SJCRH30 (cell line): Measurements from ENCODE around the gene IFT43. TPM values are rescaled to one million over a fixed set of nuclear protein-coding genes. Genes with fewer than 3 reads are reported as not detected.
A peak's percentile ranks its signal among the peaks of the same experiment; 100 is the strongest.

Experiments
- DNase-seq, 2 experiments: peaks; one replicate each; pipeline ENCODE4 v3.0.0-alpha.2; 2015 to 2020
- H3K27ac ChIP-seq: fragments of 250-450 bp; sonication (Bioruptor Pico); 2 replicates; pipeline ENCODE4 v1.5.1; 2020; ENCODE audit warnings: mild to moderate bottlenecking, moderate library complexity
- H3K27me3 ChIP-seq: fragments of 250-450 bp; sonication (Bioruptor Pico); 2 replicates; pipeline ENCODE4 v1.5.1; 2020; ENCODE audit warnings: mild to moderate bottlenecking, moderate library complexity
- H3K36me3 ChIP-seq: fragments of 250-450 bp; sonication (Bioruptor Pico); 2 replicates; pipeline ENCODE4 v1.5.1; 2020; ENCODE audit warnings: mild to moderate bottlenecking, moderate library complexity
- H3K4me1 ChIP-seq: fragments of 250-450 bp; sonication (Bioruptor Pico); 2 replicates; pipeline ENCODE4 v1.5.1; 2020; ENCODE audit warnings: mild to moderate bottlenecking, moderate library complexity
- H3K4me3 ChIP-seq: fragments of 250-450 bp; sonication (Bioruptor Pico); 2 replicates; pipeline ENCODE4 v1.5.1; 2020; ENCODE audit warnings: mild to moderate bottlenecking, moderate library complexity
- H3K9me3 ChIP-seq: fragments of 250-450 bp; sonication (Bioruptor Pico); replicated peaks from 2 replicates; pipeline ENCODE4 v1.5.1; 2020; ENCODE audit warnings: mild to moderate bottlenecking, moderate library complexity
- total RNA-seq: library from RNA; depleted of rRNA; stranded (reverse); fragments of >200 nt; shearing (Covaris generic); gene quantifications from 2 replicates; pipeline ENCODE4 v1.2.3, GENCODE V29; 2014

IFT43 gene
- total RNA-seq, 1 experiment from 2014 or later, result 14.4 TPM

GRCh38 chr14:76057914-76058313 is 72.4 kb downstream of the IFT43 start:
- no peaks in the 10 kb centered on the region for H3K27me3 ChIP-seq
- no peak for DNase-seq
- H3K4me3 ChIP-seq, result no peak overlapping the region
- H3K9me3 ChIP-seq, result no peaks in the 10 kb centered on the region
- no peaks in the 10 kb centered on the region for H3K36me3 ChIP-seq
- H3K4me1 ChIP-seq, result no peaks in the 10 kb centered on the region
- no peak overlapping the region for H3K27ac ChIP-seq

- Histone ChIP-seq H3K4me1 (no peaks in the 10 kb centered on the region), H3K4me3 (no peak overlapping the region), H3K27ac (no peak overlapping the region), H3K9me3 (no peaks in the 10 kb centered on the region), H3K36me3 (no peaks in the 10 kb centered on the region), H3K27me3 (no peaks in the 10 kb centered on the region)
- no peak for DNase-seq
Measured at GRCh38 chr14:76063327-76063726, 77.8 kb downstream of the IFT43 start.

- no peaks in the 10 kb centered on the region for H3K4me1 ChIP-seq
- DNase-seq, result no peak
- no peaks in the 10 kb centered on the region for H3K36me3 ChIP-seq
- no peaks in the 10 kb centered on the region for H3K27me3 ChIP-seq
- no peaks in the 10 kb centered on the region for H3K9me3 ChIP-seq
- H3K4me3 ChIP-seq, result no peak overlapping the region
- no peak overlapping the region for H3K27ac ChIP-seq
Measured at GRCh38 chr14:76065519-76065918, 80.0 kb downstream of the IFT43 start.

- H3K4me3 ChIP-seq, result no peak overlapping the region
- no peaks in the 10 kb centered on the region for H3K4me1 ChIP-seq
- DNase-seq, result no peak
- no peaks in the 10 kb centered on the region for H3K27me3 ChIP-seq
- H3K27ac ChIP-seq, result no peak overlapping the region
- H3K9me3 ChIP-seq, result no peaks in the 10 kb centered on the region
- no peaks in the 10 kb centered on the region for H3K36me3 ChIP-seq
Measured at GRCh38 chr14:76067536-76067935, 82.0 kb downstream of the IFT43 start.

- no peak for DNase-seq
- H3K4me1 ChIP-seq, result no peaks in the 10 kb centered on the region
- H3K9me3 ChIP-seq, result no peaks in the 10 kb centered on the region
- H3K27me3 ChIP-seq, result no peaks in the 10 kb centered on the region
- H3K36me3 ChIP-seq, result no peaks in the 10 kb centered on the region
- no peak overlapping the region for H3K27ac ChIP-seq
- no peak overlapping the region for H3K4me3 ChIP-seq
Measured at GRCh38 chr14:76073717-76074116, 88.2 kb downstream of the IFT43 start.

GRCh38 chr14:76077340-76077739 is 91.8 kb downstream of the IFT43 start:
- H3K27me3 ChIP-seq, result no peaks in the 10 kb centered on the region
- H3K36me3 ChIP-seq, result no peaks in the 10 kb centered on the region
- peaks cover 12% of the 10 kb centered on the region for H3K4me1 ChIP-seq
- DNase-seq, result no peak
- H3K4me3 ChIP-seq, result no peak overlapping the region
- no peaks in the 10 kb centered on the region for H3K9me3 ChIP-seq
- no peak overlapping the region for H3K27ac ChIP-seq

GRCh38 chr14:76078501-76078900 is 92.9 kb downstream of the IFT43 start:
- DNase-seq, result no peak
- Histone ChIP-seq H3K9me3 (no peaks in the 10 kb centered on the region), H3K4me3 (no peak overlapping the region), H3K36me3 (no peaks in the 10 kb centered on the region), H3K4me1 (peaks cover 12% of the 10 kb centered on the region), H3K27ac (no peak overlapping the region), H3K27me3 (no peaks in the 10 kb centered on the region)

- Histone ChIP-seq H3K9me3 (no peaks in the 10 kb centered on the region), H3K27ac (no peak overlapping the region), H3K36me3 (no peaks in the 10 kb centered on the region), H3K27me3 (no peaks in the 10 kb centered on the region), H3K4me1 (peaks cover 12% of the 10 kb centered on the region), H3K4me3 (no peak overlapping the region)
- no peak for DNase-seq
Measured at GRCh38 chr14:76080025-76080424, 94.5 kb downstream of the IFT43 start.

- Histone ChIP-seq H3K4me3 (no peak overlapping the region), H3K27ac (no peak overlapping the region), H3K4me1 (peaks cover 12% of the 10 kb centered on the region), H3K36me3 (no peaks in the 10 kb centered on the region), H3K27me3 (no peaks in the 10 kb centered on the region), H3K9me3 (no peaks in the 10 kb centered on the region)
- no peak for DNase-seq
Measured at GRCh38 chr14:76080471-76080870, 94.9 kb downstream of the IFT43 start.

- Histone ChIP-seq H3K27ac (no peak overlapping the region), H3K4me1 (peaks cover 12% of the 10 kb centered on the region), H3K9me3 (no peaks in the 10 kb centered on the region), H3K27me3 (no peaks in the 10 kb centered on the region), H3K36me3 (no peaks in the 10 kb centered on the region), H3K4me3 (no peak overlapping the region)
- DNase-seq, result no peak
Measured at GRCh38 chr14:76081642-76082041, 96.1 kb downstream of the IFT43 start.

- Histone ChIP-seq H3K9me3 (no peaks in the 10 kb centered on the region), H3K4me1 (peaks cover 19% of the 10 kb centered on the region), H3K36me3 (no peaks in the 10 kb centered on the region), H3K27me3 (no peaks in the 10 kb centered on the region), H3K4me3 (no peak overlapping the region), H3K27ac (no peak overlapping the region)
- DNase-seq, result no peak
Measured at GRCh38 chr14:76083796-76084765, 98.5 kb downstream of the IFT43 start.

GRCh38 chr14:76085358-76085757 is 99.8 kb downstream of the IFT43 start:
- no peak for DNase-seq
- no peaks in the 10 kb centered on the region for H3K27me3 ChIP-seq
- no peak overlapping the region for H3K27ac ChIP-seq
- H3K4me1 ChIP-seq, result peaks cover 10% of the 10 kb centered on the region
- H3K9me3 ChIP-seq, result no peaks in the 10 kb centered on the region
- no peak overlapping the region for H3K4me3 ChIP-seq
- H3K36me3 ChIP-seq, result no peaks in the 10 kb centered on the region

GRCh38 chr14:76086636-76087035 is 101.1 kb downstream of the IFT43 start:
- Histone ChIP-seq H3K4me1 (peaks cover 7% of the 10 kb centered on the region; the same call in 1 of the 2 replicates), H3K27ac (no peak overlapping the region), H3K9me3 (no peaks in the 10 kb centered on the region), H3K27me3 (no peaks in the 10 kb centered on the region), H3K4me3 (no peak overlapping the region), H3K36me3 (no peaks in the 10 kb centered on the region)
- DNase-seq, result peak; percentile 29 to 42

- Histone ChIP-seq H3K27me3 (no peaks in the 10 kb centered on the region), H3K9me3 (no peaks in the 10 kb centered on the region), H3K27ac (no peak overlapping the region), H3K36me3 (no peaks in the 10 kb centered on the region), H3K4me1 (peaks cover 7% of the 10 kb centered on the region; the same call in 1 of the 2 replicates), H3K4me3 (no peak overlapping the region)
- DNase-seq, result no peak
Measured at GRCh38 chr14:76088326-76088725, 102.8 kb downstream of the IFT43 start.

- no peak overlapping the region for H3K4me3 ChIP-seq
- no peak overlapping the region for H3K27ac ChIP-seq
- no peaks in the 10 kb centered on the region for H3K36me3 ChIP-seq
- H3K4me1 ChIP-seq, result peaks cover 7% of the 10 kb centered on the region; the same call in 1 of the 2 replicates
- DNase-seq, result peak; percentile 20 to 37
- no peaks in the 10 kb centered on the region for H3K27me3 ChIP-seq
- H3K9me3 ChIP-seq, result no peaks in the 10 kb centered on the region
Measured at GRCh38 chr14:76088771-76089571, 103.4 kb downstream of the IFT43 start.
